Uterus (tissue), 2 donors: ENCODE results near the gene SLF1.

Experiments used
- CTCF ChIP-seq, 4 experiments: fragments of 200-600 bp in 2 of 4; fragments of 450-650 bp in 2 of 4; sonication (generic) in 2 of 4; IDR thresholded peaks; one replicate each; pipeline ENCODE4 v1.5.1; 2016 to 2019; ENCODE audit warnings: antibody characterized with exemption in 4 of 4, mild to moderate bottlenecking in 2 of 4, moderate library complexity in 1 of 4
- POLR2A ChIP-seq, 2 donors: fragments of 450-650 bp; IDR thresholded peaks; one replicate each; pipeline ENCODE4 v1.6.1; 2016; ENCODE audit warnings: antibody characterized with exemption in 2 of 2, mild to moderate bottlenecking in 1 of 2, moderate library complexity in 1 of 2

GRCh38 chr5:94672746-94673145, 54.3 kb downstream of the SLF1 start:
- TF ChIP-seq CTCF (IDR thresholded peaks at IDR 0.05): no peak
- TF ChIP-seq POLR2A (IDR thresholded peaks at IDR 0.05): no peak
